Measurements from ENCODE around the gene SCTR. TPM values are rescaled to one million over a fixed set of nuclear protein-coding genes. Genes with fewer than 3 reads are reported as not detected.

Gene SCTR
- total RNA-seq, 1 donor from 2014 or later, result not detected

- no peaks in the 10 kb centered on the region for H3K27me3 ChIP-seq
- no peaks in the 10 kb centered on the region for H3K9me3 ChIP-seq
- H3K4me3 ChIP-seq, result peak overlapping the region in 1 of 2 donors; percentile 30
- peak; percentile 71 to 86 for DNase-seq (ENCODE audit: low spot score in 2 of 2)
- TF ChIP-seq CTCF (IDR thresholded peaks at IDR 0.05), result no peak
- H3K4me1 ChIP-seq, result peaks cover 39 to 45% of the 10 kb centered on the region in 2 donors
- H3K36me3 ChIP-seq, result no peaks in the 10 kb centered on the region
- peak overlapping the region; percentile 88 to 97 for H3K27ac ChIP-seq
- intact Hi-C loops (cut with DNase I), result loop anchor here (1.0 to 10.0 kb wide), 6 partner anchors 61 to 1299 kb away; partner anchors contain the start of genes C2orf76, CFAP221, DBI and PTPN4
Observed at GRCh38 chr2:119483395-119483753, 40.9 kb downstream of the SCTR start.

GRCh38 chr2:119482481-119483394 is 41.5 kb downstream of the SCTR start:
- intact Hi-C loops (cut with DNase I), result loop anchor here (1.0 to 10.0 kb wide), 6 partner anchors 62 to 1298 kb away; partner anchors contain the start of genes C2orf76, CFAP221, DBI and PTPN4
- peak; percentile 63 to 92 for DNase-seq (ENCODE audit: low spot score in 2 of 2)
- Histone ChIP-seq H3K36me3 (no peaks in the 10 kb centered on the region), H3K4me1 (peaks cover 39 to 45% of the 10 kb centered on the region in 2 donors), H3K4me3 (peak overlapping the region in 1 of 2 donors; percentile 30), H3K9me3 (no peaks in the 10 kb centered on the region), H3K27me3 (no peaks in the 10 kb centered on the region), H3K27ac (peak overlapping the region; percentile 88 to 97)
- TF ChIP-seq CTCF (IDR thresholded peaks at IDR 0.05), result no peak

DNA sequence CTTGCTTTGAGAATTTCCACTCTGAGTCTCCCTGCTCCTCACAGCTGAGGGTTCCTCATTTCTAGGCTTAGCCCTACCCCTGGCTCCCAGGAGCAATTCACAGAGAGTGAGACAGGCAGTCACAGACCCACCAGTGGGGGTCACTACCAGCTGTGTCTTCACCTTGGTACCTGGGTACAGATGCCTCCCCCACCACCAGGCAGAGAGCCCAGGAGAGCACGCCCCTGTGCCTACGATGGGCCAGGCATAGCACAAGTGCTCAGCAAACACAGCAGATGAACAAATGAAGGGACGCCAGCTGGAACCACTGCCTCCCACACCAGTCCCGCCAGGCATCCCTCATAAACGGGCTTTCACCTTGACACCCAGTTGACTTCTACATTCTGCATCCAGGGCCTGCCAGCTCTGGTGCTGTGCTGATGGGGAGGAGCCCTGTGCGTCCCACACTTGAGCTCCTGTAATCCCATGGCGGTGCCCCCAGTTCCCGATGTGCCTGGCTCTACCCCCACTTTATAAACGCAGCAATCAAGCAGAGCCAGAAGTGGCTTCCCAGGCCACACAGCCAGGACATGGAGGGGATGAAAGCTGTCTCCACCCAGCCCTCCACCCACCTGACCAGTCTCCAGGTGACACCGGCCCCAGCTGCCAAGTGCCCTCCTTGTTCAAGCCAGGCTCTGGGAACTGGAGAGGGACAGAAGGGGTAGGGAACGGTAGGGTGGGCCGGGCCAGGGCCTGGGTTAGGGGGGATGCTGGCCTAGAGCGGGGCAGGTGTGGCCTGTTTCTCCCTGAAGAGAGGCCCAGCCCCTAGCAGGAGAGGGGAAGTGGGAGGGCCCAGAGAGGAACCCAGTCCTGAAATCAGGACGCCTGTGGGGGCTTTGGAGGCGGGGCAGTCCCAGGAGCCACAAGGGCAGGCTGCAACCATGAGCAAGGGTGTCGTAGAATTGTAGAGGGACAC is 42.5 kb downstream of the SCTR start:
- no peak for TF ChIP-seq CTCF (IDR thresholded peaks at IDR 0.05)
- no peak overlapping the region for H3K4me3 ChIP-seq
- peak overlapping the region; percentile 88 to 97 for H3K27ac ChIP-seq
- peaks cover 38 to 39% of the 10 kb centered on the region in 2 donors for H3K4me1 ChIP-seq
- H3K36me3 ChIP-seq, result no peaks in the 10 kb centered on the region
- H3K9me3 ChIP-seq, result no peaks in the 10 kb centered on the region
- intact Hi-C loops (cut with DNase I), result loop anchor here (2.0 to 10.0 kb wide), 5 partner anchors 115 to 1297 kb away; partner anchors contain the start of genes C2orf76, DBI, PTPN4 and STEAP3
- H3K27me3 ChIP-seq, result no peaks in the 10 kb centered on the region
- no peak for DNase-seq (ENCODE audit: low spot score in 2 of 2)

GRCh38 chr2:119480718-119481142 is 43.6 kb downstream of the SCTR start:
- Histone ChIP-seq H3K4me3 (no peak overlapping the region), H3K27me3 (no peaks in the 10 kb centered on the region), H3K27ac (no peak overlapping the region), H3K36me3 (no peaks in the 10 kb centered on the region), H3K9me3 (no peaks in the 10 kb centered on the region), H3K4me1 (peaks cover 33 to 39% of the 10 kb centered on the region in 2 donors)
- peak in 1 of 2 donors; percentile 54 for DNase-seq (ENCODE audit: low spot score in 2 of 2)
- no peak for TF ChIP-seq CTCF (IDR thresholded peaks at IDR 0.05)
- intact Hi-C loops (cut with DNase I), result loop anchor here (10.0 kb wide), 4 partner anchors 164 to 1296 kb away; partner anchors contain the start of genes PTPN4 and STEAP3

GRCh38 chr2:119480184-119480583 is 44.1 kb downstream of the SCTR start:
- H3K4me1 ChIP-seq, result peaks cover 29 to 37% of the 10 kb centered on the region in 2 donors
- intact Hi-C loops (cut with DNase I), result loop anchor here (10.0 kb wide), 4 partner anchors 165 to 1295 kb away; partner anchors contain the start of genes PTPN4 and STEAP3

More at GRCh38 chr2:119480184-119480583, 44.1 kb downstream of the SCTR start:
- H3K4me3 ChIP-seq, result no peak overlapping the region
- no peaks in the 10 kb centered on the region for H3K36me3 ChIP-seq
- no peak for TF ChIP-seq CTCF (IDR thresholded peaks at IDR 0.05)
- H3K27ac ChIP-seq, result no peak overlapping the region
- H3K27me3 ChIP-seq, result no peaks in the 10 kb centered on the region
- H3K9me3 ChIP-seq, result no peaks in the 10 kb centered on the region
- no peak for DNase-seq (ENCODE audit: low spot score in 2 of 2)

Measured in ascending aorta (tissue), 2 donors.